Measurements from ENCODE around the gene CCL23. TPM values are rescaled to one million over a fixed set of nuclear protein-coding genes. Genes with fewer than 3 reads are reported as not detected.
"Not testable (repeated sequence)": the region's sequence is repeated elsewhere in the genome, so short reads cannot be mapped to it uniquely, and the experiment has no call there.

Gene CCL23
- total RNA-seq, 1 donor, result not detected

- H3K27ac ChIP-seq (ENCODE audit: low read depth, low read length), result no peak within 1 kb of the TSS
- H3K4me1 ChIP-seq (ENCODE audit: insufficient read depth, low read length), result no peaks in the 10 kb centered on the region
- no peak for TF ChIP-seq CTCF (IDR thresholded peaks at IDR 0.05; ENCODE audit: extremely low read depth, low read depth, low read length)
- no peak for DNase-seq (ENCODE audit: insufficient read length, low spot score, missing footprints)
- H2AFZ ChIP-seq (ENCODE audit: low read length), result no peak within 1 kb of the TSS
- no peaks in the 10 kb centered on the region for H4K20me1 ChIP-seq (ENCODE audit: insufficient read depth, low read length)
- H3K27me3 ChIP-seq (ENCODE audit: insufficient read depth, low read length), result no peaks in the 10 kb centered on the region
- H3K79me2 ChIP-seq (ENCODE audit: insufficient read depth, low read length), result no peaks in the 10 kb centered on the region
- H3K4me3 ChIP-seq (ENCODE audit: insufficient read depth, low read length), result no peak within 1 kb of the TSS
- H3K9me3 ChIP-seq (ENCODE audit: low read depth, low read length), result no peaks in the 10 kb centered on the region
- no peak within 1 kb of the TSS for H3K4me2 ChIP-seq (ENCODE audit: insufficient read depth, low read length)
- H3K36me3 ChIP-seq (ENCODE audit: insufficient read depth, low read length), result no peaks in the 10 kb centered on the region
Measured at GRCh38 chr17:36001110-36001771, 16.5 kb downstream of the CCL23 start, which contains the start of gene CCL15. TSS of gene CCL15 (minus strand) at chr17:36001553. CDS start at chr17:36001492, 61 bp downstream.

GRCh38 chr17:36000732-36001109 is 17.1 kb downstream of the CCL23 start:
- no peaks in the 10 kb centered on the region for H3K36me3 ChIP-seq (ENCODE audit: insufficient read depth, low read length)
- no peaks in the 10 kb centered on the region for H3K79me2 ChIP-seq (ENCODE audit: insufficient read depth, low read length)
- TF ChIP-seq CTCF (IDR thresholded peaks at IDR 0.05; ENCODE audit: extremely low read depth, low read depth, low read length), result no peak
- H2AFZ ChIP-seq (ENCODE audit: low read length), result no peak overlapping the region
- H3K4me2 ChIP-seq (ENCODE audit: insufficient read depth, low read length), result no peak overlapping the region
- no peaks in the 10 kb centered on the region for H4K20me1 ChIP-seq (ENCODE audit: insufficient read depth, low read length)
- H3K9me3 ChIP-seq (ENCODE audit: low read depth, low read length), result no peaks in the 10 kb centered on the region
- no peak overlapping the region for H3K27ac ChIP-seq (ENCODE audit: low read depth, low read length)
- no peaks in the 10 kb centered on the region for H3K4me1 ChIP-seq (ENCODE audit: insufficient read depth, low read length)
- no peak overlapping the region for H3K4me3 ChIP-seq (ENCODE audit: insufficient read depth, low read length)
- peak; percentile 21 for DNase-seq (ENCODE audit: insufficient read length, low spot score, missing footprints)
- no peaks in the 10 kb centered on the region for H3K27me3 ChIP-seq (ENCODE audit: insufficient read depth, low read length)

- H2AFZ ChIP-seq (ENCODE audit: low read length), result no peak overlapping the region
- no peak overlapping the region for H3K4me3 ChIP-seq (ENCODE audit: insufficient read depth, low read length)
- H3K27ac ChIP-seq (ENCODE audit: low read depth, low read length), result no peak overlapping the region
- no peaks in the 10 kb centered on the region for H3K79me2 ChIP-seq (ENCODE audit: insufficient read depth, low read length)
- no peaks in the 10 kb centered on the region for H3K36me3 ChIP-seq (ENCODE audit: insufficient read depth, low read length)
- H3K4me2 ChIP-seq (ENCODE audit: insufficient read depth, low read length), result no peak overlapping the region
- DNase-seq (ENCODE audit: insufficient read length, low spot score, missing footprints), result no peak
- no peak for TF ChIP-seq CTCF (IDR thresholded peaks at IDR 0.05; ENCODE audit: extremely low read depth, low read depth, low read length)
- H3K27me3 ChIP-seq (ENCODE audit: insufficient read depth, low read length), result no peaks in the 10 kb centered on the region
- H4K20me1 ChIP-seq (ENCODE audit: insufficient read depth, low read length), result no peaks in the 10 kb centered on the region
- H3K9me3 ChIP-seq (ENCODE audit: low read depth, low read length), result no peaks in the 10 kb centered on the region
- no peaks in the 10 kb centered on the region for H3K4me1 ChIP-seq (ENCODE audit: insufficient read depth, low read length)
Measured at GRCh38 chr17:35998756-35999155, 19.0 kb downstream of the CCL23 start.

GRCh38 chr17:35998018-35998545 is 19.7 kb downstream of the CCL23 start:
- Histone ChIP-seq H3K27ac (ENCODE audit: low read depth, low read length) (no peak overlapping the region), H3K36me3 (ENCODE audit: insufficient read depth, low read length) (no peaks in the 10 kb centered on the region), H2AFZ (ENCODE audit: low read length) (no peak overlapping the region), H3K27me3 (ENCODE audit: insufficient read depth, low read length) (no peaks in the 10 kb centered on the region), H3K4me3 (ENCODE audit: insufficient read depth, low read length) (peak overlapping the region; percentile 19), H3K79me2 (ENCODE audit: insufficient read depth, low read length) (no peaks in the 10 kb centered on the region), H3K4me1 (ENCODE audit: insufficient read depth, low read length) (no peaks in the 10 kb centered on the region), H4K20me1 (ENCODE audit: insufficient read depth, low read length) (no peaks in the 10 kb centered on the region), H3K9me3 (ENCODE audit: low read depth, low read length) (no peaks in the 10 kb centered on the region), H3K4me2 (ENCODE audit: insufficient read depth, low read length) (no peak overlapping the region)
- no peak for TF ChIP-seq CTCF (IDR thresholded peaks at IDR 0.05; ENCODE audit: extremely low read depth, low read depth, low read length)
- DNase-seq (ENCODE audit: insufficient read length, low spot score, missing footprints), result no peak

- not testable (repeated sequence) for H3K27ac ChIP-seq (ENCODE audit: low read depth, low read length); H3K36me3 ChIP-seq (ENCODE audit: insufficient read depth, low read length); H3K27me3 ChIP-seq (ENCODE audit: insufficient read depth, low read length); H3K4me3 ChIP-seq (ENCODE audit: insufficient read depth, low read length); H2AFZ ChIP-seq (ENCODE audit: low read length); H4K20me1 ChIP-seq (ENCODE audit: insufficient read depth, low read length); DNase-seq (ENCODE audit: insufficient read length, low spot score, missing footprints); H3K9me3 ChIP-seq (ENCODE audit: low read depth, low read length); H3K79me2 ChIP-seq (ENCODE audit: insufficient read depth, low read length); H3K4me1 ChIP-seq (ENCODE audit: insufficient read depth, low read length); H3K4me2 ChIP-seq (ENCODE audit: insufficient read depth, low read length)
Measured at GRCh38 chr17:35995346-35995745, 22.4 kb downstream of the CCL23 start.

Data from osteoblast (primary cell).